GM21786 (cell line): ENCODE data around the gene COL11A2.
"Not testable (repeated sequence)": the region's sequence is repeated elsewhere in the genome, so short reads cannot be mapped to it uniquely, and the experiment has no call there.

Experiments
- ATAC-seq: cut with Tn5 transposase; IDR thresholded peaks from one replicate; pipeline ENCODE4 v1.9.1; 2021; ENCODE audit not compliant: unreplicated experiment

Gene COL11A2

GRCh38 chr6:33192105-33192646 is at the start of gene COL11A2:
TSS of gene COL11A2 (minus strand) at chr6:33192467. CDS start at chr6:33192240, 227 bp downstream.
- ATAC-seq = no peak

GRCh38 chr6:33241968-33242367 is 49.7 kb upstream of the COL11A2 start:
- no peak for ATAC-seq

GRCh38 chr6:33237741-33238140 is 45.5 kb upstream of the COL11A2 start:
- ATAC-seq = no peak

GRCh38 chr6:33236852-33237251 is 44.6 kb upstream of the COL11A2 start:
- ATAC-seq = no peak

- ATAC-seq = no peak
These were observed 44.1 kb upstream of the COL11A2 start for GRCh38 chr6:33236328-33236727.

- no peak for ATAC-seq
These were observed 43.0 kb upstream of the COL11A2 start for GRCh38 chr6:33235221-33235634.

GRCh38 chr6:33226503-33227120 is 34.3 kb upstream of the COL11A2 start:
- not testable (repeated sequence) for ATAC-seq

GRCh38 chr6:33217681-33218080 is 25.4 kb upstream of the COL11A2 start:
- no peak for ATAC-seq

- ATAC-seq = no peak
These were observed 25.0 kb upstream of the COL11A2 start for GRCh38 chr6:33217246-33217645.

GRCh38 chr6:33216117-33216649 is 23.9 kb upstream of the COL11A2 start:
- no peak for ATAC-seq

GRCh38 chr6:33215271-33216116 is 23.2 kb upstream of the COL11A2 start:
- no peak for ATAC-seq

- no peak for ATAC-seq
These were observed 21.7 kb upstream of the COL11A2 start for GRCh38 chr6:33213989-33214335.

GRCh38 chr6:33213166-33213988 is 21.1 kb upstream of the COL11A2 start:
- no peak for ATAC-seq

GRCh38 chr6:33212857-33213165 is 20.5 kb upstream of the COL11A2 start:
- ATAC-seq = no peak

GRCh38 chr6:33211666-33212422 is 19.6 kb upstream of the COL11A2 start:
- no peak for ATAC-seq

- ATAC-seq = no peak
These were observed 18.9 kb upstream of the COL11A2 start for GRCh38 chr6:33211136-33211535.

GRCh38 chr6:33209856-33210255 is 17.6 kb upstream of the COL11A2 start:
- ATAC-seq = no peak

- peak; percentile 38 for ATAC-seq
These were observed 16.1 kb upstream of the COL11A2 start, which contains the start of gene RING1 for GRCh38 chr6:33208091-33208967. TSS of gene RING1 (plus strand) at chr6:33208500. CDS start at chr6:33208823, 323 bp downstream.

- ATAC-seq = no peak
These were observed 15.4 kb upstream of the COL11A2 start for GRCh38 chr6:33207552-33208090.
